Karpas-422 (cell line): ENCODE results near the gene NET1. TPM values are rescaled to one million over a fixed set of nuclear protein-coding genes. Genes with fewer than 3 reads are reported as not detected.

ENCODE experiments used
- DNase-seq: peaks from one replicate; pipeline ENCODE4 v3.0.0-alpha.2; 2015
- H2AFZ ChIP-seq: fragments of 200-600 bp; sonication (generic); 2 replicates; pipeline ENCODE4 v1.6.1; 2014; ENCODE audit warnings: antibody characterized with exemption, low read length, mixed read lengths
- H3K27ac ChIP-seq: fragments of 200-600 bp; sonication (generic); 2 replicates; pipeline ENCODE4 v1.5.1; 2014; ENCODE audit warnings: mild to moderate bottlenecking, low read length, moderate library complexity
- H3K27me3 ChIP-seq: fragments of 200-600 bp; sonication (generic); 2 replicates; pipeline ENCODE4 v1.6.1; 2014; ENCODE audit warnings: low read length, mixed read lengths
- H3K36me3 ChIP-seq: fragments of 200-600 bp; sonication (generic); 2 replicates; pipeline ENCODE4 v1.6.1; 2014; ENCODE audit warnings: low read length, mixed read lengths; ENCODE audit not compliant: insufficient read depth
- H3K4me1 ChIP-seq: fragments of 200-600 bp; sonication (generic); 2 replicates; pipeline ENCODE4 v1.6.1; 2014; ENCODE audit warnings: mild to moderate bottlenecking, low read length, mixed read lengths
- H3K4me2 ChIP-seq: fragments of 200-600 bp; sonication (generic); 2 replicates; pipeline ENCODE4 v1.6.1; 2014; ENCODE audit warnings: low read length, low read depth, mild to moderate bottlenecking; ENCODE audit not compliant: poor library complexity, severe bottlenecking
- H3K4me3 ChIP-seq: fragments of 200-600 bp; sonication (generic); 2 replicates; pipeline ENCODE4 v1.5.1; 2014; ENCODE audit warnings: mild to moderate bottlenecking, antibody characterized with exemption, low read length, mixed read lengths
- H3K79me2 ChIP-seq: fragments of 200-600 bp; sonication (generic); 2 replicates; pipeline ENCODE4 v1.6.1; 2014; ENCODE audit warnings: mild to moderate bottlenecking, low read length, mixed read lengths
- H3K9ac ChIP-seq: fragments of 200-600 bp; sonication (generic); 2 replicates; pipeline ENCODE4 v1.6.0; 2014; ENCODE audit warnings: low read length
- H3K9me2 ChIP-seq: fragments of 200-600 bp; sonication (generic), shearing (Covaris generic); replicated peaks from 2 replicates; pipeline ENCODE4 v1.6.0; 2014; ENCODE audit warnings: mild to moderate bottlenecking, low read length, moderate library complexity; ENCODE audit not compliant: insufficient read depth
- H3K9me3 ChIP-seq: fragments of 300-700, 200-600 bp; sonication (generic); 2 replicates; pipeline ENCODE4 v1.6.1; 2014; ENCODE audit warnings: low read length, mixed read lengths
- H4K20me1 ChIP-seq: fragments of 200-600 bp; sonication (generic); 2 replicates; pipeline ENCODE4 v1.6.1; 2014; ENCODE audit warnings: mild to moderate bottlenecking, antibody characterized with exemption, low read length, low read depth; ENCODE audit not compliant: insufficient read depth
- total RNA-seq: library from RNA; depleted of rRNA; stranded (reverse); fragments of >200 nt; shearing (Covaris generic); gene quantifications from 2 replicates; pipeline ENCODE4 v1.2.3, GENCODE V29; 2014; ENCODE audit warnings: low replicate concordance; rRNA removed

NET1 gene, protein sequence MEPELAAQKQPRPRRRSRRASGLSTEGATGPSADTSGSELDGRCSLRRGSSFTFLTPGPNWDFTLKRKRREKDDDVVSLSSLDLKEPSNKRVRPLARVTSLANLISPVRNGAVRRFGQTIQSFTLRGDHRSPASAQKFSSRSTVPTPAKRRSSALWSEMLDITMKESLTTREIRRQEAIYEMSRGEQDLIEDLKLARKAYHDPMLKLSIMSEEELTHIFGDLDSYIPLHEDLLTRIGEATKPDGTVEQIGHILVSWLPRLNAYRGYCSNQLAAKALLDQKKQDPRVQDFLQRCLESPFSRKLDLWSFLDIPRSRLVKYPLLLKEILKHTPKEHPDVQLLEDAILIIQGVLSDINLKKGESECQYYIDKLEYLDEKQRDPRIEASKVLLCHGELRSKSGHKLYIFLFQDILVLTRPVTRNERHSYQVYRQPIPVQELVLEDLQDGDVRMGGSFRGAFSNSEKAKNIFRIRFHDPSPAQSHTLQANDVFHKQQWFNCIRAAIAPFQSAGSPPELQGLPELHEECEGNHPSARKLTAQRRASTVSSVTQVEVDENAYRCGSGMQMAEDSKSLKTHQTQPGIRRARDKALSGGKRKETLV
- 37.2 and 39.1 TPM in 2 replicates for total RNA-seq

DNA sequence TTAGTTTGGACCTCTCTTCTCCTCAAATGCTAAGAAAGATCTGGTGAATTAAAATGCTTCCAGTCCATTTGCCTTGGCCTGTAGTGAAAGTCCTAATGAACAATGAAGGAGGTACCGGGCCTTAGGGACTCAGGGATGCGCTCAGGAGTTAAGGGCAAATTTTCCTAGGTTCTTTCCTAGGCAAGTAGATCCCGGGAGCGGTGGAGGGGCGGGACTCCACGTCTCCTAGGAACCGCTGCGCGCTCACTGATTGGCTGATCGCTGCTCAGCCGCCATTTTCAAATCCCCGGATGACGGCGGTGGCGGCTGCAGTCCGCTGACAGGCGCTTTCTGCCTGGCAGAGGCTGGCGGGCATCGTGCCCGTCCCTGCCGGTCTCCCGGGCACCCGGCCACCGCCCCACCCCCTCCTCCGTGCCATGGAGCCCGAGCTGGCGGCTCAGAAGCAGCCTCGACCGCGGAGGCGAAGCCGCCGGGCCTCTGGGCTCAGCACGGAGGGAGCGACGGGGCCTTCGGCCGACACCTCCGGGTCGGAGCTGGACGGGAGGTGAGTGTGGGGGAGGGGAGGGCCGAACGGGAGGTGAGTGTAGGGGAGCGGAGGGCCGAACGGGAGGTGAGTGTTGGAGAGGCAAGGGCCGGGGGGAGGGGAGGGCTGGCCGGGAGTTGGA lies at the start of gene NET1:
Gene NET1 (plus strand): TSS at position 281 of the 665 bp plus-strand sequence. CDS start 136 bp downstream, at position 417.
- Histone ChIP-seq H3K4me2 (peak within 1 kb of the TSS; percentile 91), H3K27me3 (no peaks in the 10 kb centered on the region; the same call in 1 of the 2 replicates), H3K9me3 (peaks cover 9% of the 10 kb centered on the region), H3K4me1 (peaks cover 22% of the 10 kb centered on the region), H3K36me3 (no peaks in the 10 kb centered on the region), H3K27ac (no peak within 1 kb of the TSS), H2AFZ (peak within 1 kb of the TSS; percentile 99), H3K79me2 (peaks cover 45% of the 10 kb centered on the region), H3K9ac (peak within 1 kb of the TSS; percentile 80), H3K9me2 (no peaks in the 10 kb centered on the region), H3K4me3 (peak within 1 kb of the TSS; percentile 97), H4K20me1 (no peaks in the 10 kb centered on the region)
- peak; percentile 89 for DNase-seq

DNA sequence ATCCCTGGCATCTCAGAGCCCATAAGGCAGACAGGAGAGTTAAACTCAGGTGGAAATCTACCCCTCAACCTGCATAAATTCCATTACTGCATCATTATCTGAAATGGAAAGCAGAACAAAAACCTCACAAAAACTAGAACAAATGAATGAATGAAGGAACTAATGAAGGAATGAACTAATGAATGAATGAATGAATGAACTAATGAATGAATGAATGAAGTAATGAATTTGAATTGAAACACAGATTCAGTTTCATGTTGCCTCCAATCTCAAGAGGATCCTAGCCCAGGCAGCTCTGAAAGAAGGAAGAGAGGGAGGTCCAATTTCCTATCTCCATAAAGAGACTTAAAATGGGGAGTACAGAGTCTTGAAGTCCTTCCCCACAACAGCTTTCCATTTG lies 49.5 kb upstream of the NET1 start:
- Histone ChIP-seq H4K20me1 (no peaks in the 10 kb centered on the region), H3K79me2 (no peaks in the 10 kb centered on the region), H3K9me3 (no peaks in the 10 kb centered on the region), H3K4me2 (no peak overlapping the region), H3K9me2 (no peaks in the 10 kb centered on the region), H3K4me3 (no peak overlapping the region), H2AFZ (no peak overlapping the region), H3K27me3 (no peaks in the 10 kb centered on the region), H3K4me1 (no peaks in the 10 kb centered on the region), H3K27ac (no peak overlapping the region), H3K36me3 (no peaks in the 10 kb centered on the region), H3K9ac (no peak overlapping the region)
- DNase-seq: no peak

DNA sequence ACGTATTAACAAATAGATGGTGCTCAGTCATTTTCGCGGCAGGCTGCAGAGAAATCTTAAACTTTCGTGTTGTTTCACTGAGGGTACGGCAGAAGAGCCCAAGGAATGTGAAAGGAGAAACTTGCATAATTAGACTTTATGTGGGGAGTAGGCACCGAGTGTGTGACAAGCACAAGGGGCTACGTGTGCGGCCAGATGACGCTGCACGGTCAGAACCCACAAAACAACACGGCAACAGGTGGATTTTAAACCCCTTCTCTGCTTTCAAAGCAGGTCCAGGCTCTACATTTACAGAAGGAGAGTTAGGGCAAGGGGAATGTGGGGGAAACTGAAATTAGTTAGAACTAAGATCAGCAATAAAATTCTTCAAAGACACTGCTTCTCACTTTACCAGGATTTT lies 48.0 kb upstream of the NET1 start:
- no peaks in the 10 kb centered on the region for H3K9me3 ChIP-seq
- H4K20me1 ChIP-seq: no peaks in the 10 kb centered on the region
- no peak overlapping the region for H3K4me2 ChIP-seq
- H3K9ac ChIP-seq: no peak overlapping the region
- no peaks in the 10 kb centered on the region for H3K27me3 ChIP-seq
- DNase-seq: no peak
- no peak overlapping the region for H3K4me3 ChIP-seq
- H3K36me3 ChIP-seq: no peaks in the 10 kb centered on the region
- H3K79me2 ChIP-seq: no peaks in the 10 kb centered on the region
- no peaks in the 10 kb centered on the region for H3K4me1 ChIP-seq
- no peak overlapping the region for H3K27ac ChIP-seq
- no peaks in the 10 kb centered on the region for H3K9me2 ChIP-seq
- no peak overlapping the region for H2AFZ ChIP-seq

DNA sequence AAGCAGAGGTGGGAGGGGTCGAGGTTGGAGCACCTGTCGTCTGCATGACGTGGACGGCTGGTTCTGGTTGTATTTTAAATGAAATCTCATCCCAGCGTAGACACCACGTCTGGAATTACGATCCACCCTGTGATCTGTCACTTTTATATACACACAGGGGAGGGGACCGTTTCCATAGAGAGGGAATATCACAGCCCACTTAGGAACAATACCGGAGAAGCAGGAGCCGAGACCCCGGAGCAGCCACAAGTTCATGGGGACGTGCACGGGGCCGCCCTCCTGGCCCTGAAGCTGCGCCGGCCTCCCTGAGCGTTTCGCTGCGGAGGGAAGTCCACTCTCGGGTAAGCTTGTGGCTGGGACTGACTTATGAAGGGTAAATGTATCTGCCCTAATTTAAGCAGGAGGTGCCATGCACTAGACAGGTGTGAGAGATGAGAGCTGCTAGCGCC lies 47.4 kb upstream of the NET1 start, which contains the start of gene UCN3:
Gene UCN3 (plus strand): TSS at position 77 of the 449 bp plus-strand sequence. CDS start 8,755 bp downstream, outside the sequence.
- Histone ChIP-seq H4K20me1 (no peaks in the 10 kb centered on the region), H3K36me3 (no peaks in the 10 kb centered on the region), H3K27me3 (no peaks in the 10 kb centered on the region), H2AFZ (no peak within 1 kb of the TSS), H3K79me2 (no peaks in the 10 kb centered on the region), H3K4me1 (no peaks in the 10 kb centered on the region), H3K4me2 (no peak within 1 kb of the TSS), H3K9me2 (no peaks in the 10 kb centered on the region), H3K4me3 (no peak within 1 kb of the TSS), H3K9ac (no peak within 1 kb of the TSS), H3K27ac (no peak within 1 kb of the TSS), H3K9me3 (no peaks in the 10 kb centered on the region)
- no peak for DNase-seq

DNA sequence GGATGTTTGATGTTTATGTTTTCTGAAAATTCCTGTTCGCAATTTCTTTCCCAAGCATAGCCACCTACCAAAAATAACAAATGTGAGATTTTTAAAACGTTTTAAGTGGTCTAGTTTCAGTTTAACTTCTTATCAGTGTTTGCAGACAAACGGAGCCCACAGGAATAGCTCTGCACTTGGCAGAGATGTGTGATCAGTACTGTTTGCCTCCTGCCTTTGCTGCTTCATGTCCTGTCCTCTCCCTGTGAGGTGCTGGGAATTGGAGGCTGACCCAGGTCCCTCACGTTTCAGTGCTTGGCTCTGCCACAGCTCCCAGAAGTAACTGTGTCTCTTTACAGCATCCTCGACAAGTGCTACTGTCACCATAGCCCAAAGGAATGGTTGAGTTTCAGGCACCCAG lies 46.4 kb upstream of the NET1 start:
- no peaks in the 10 kb centered on the region for H3K27me3 ChIP-seq
- H4K20me1 ChIP-seq: no peaks in the 10 kb centered on the region
- H2AFZ ChIP-seq: no peak overlapping the region
- H3K9me3 ChIP-seq: peaks cover 7% of the 10 kb centered on the region; the same call in 1 of the 2 replicates
- no peaks in the 10 kb centered on the region for H3K4me1 ChIP-seq
- H3K36me3 ChIP-seq: no peaks in the 10 kb centered on the region
- no peaks in the 10 kb centered on the region for H3K79me2 ChIP-seq
- H3K27ac ChIP-seq: no peak overlapping the region
- no peaks in the 10 kb centered on the region for H3K9me2 ChIP-seq
- H3K9ac ChIP-seq: no peak overlapping the region
- no peak overlapping the region for H3K4me2 ChIP-seq
- DNase-seq: no peak
- no peak overlapping the region for H3K4me3 ChIP-seq

DNA sequence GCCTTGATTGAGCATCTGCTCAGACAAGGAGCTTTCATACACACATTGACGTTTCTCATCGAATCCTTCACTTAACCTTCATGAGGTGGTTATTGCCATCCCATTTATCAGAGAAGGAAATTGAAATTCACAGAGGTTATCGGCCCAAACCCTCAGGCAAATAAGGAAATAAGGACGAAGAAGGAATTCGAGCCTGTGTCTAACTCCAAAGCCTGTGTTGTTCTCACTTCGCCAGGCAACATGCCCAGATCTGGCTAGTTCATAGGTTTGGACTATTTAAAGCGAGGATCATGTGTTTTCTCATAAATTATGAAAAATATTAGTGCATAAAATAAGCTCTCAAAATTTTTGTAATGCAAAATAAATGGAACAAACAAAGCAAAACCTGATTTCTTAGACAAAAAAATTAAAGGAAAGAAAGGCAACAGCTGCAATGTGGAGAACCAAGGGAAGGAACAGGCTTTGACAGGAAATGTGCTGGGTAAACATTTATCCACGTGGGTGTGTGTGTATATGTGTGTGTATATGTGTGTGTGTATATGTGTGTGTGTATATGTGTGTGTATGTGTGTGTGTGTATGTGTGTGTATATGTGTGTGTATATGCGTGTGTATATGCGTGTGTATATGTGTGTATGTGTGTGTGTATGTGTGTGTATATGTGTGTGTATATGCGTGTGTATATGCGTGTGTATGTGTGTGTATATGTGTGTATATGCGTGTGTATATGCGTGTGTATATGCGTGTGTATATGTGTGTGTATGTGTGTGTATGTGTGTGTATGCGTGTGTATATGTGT lies 42.8 kb upstream of the NET1 start:
- Histone ChIP-seq H3K9me2 (no peaks in the 10 kb centered on the region), H4K20me1 (no peaks in the 10 kb centered on the region), H3K9me3 (peaks cover 14% of the 10 kb centered on the region; the same call in 1 of the 2 replicates), H3K9ac (no peak overlapping the region), H3K27ac (no peak overlapping the region), H3K4me3 (no peak overlapping the region), H2AFZ (no peak overlapping the region), H3K27me3 (no peaks in the 10 kb centered on the region), H3K4me1 (no peaks in the 10 kb centered on the region), H3K4me2 (no peak overlapping the region), H3K36me3 (no peaks in the 10 kb centered on the region), H3K79me2 (no peaks in the 10 kb centered on the region)
- no peak for DNase-seq

DNA sequence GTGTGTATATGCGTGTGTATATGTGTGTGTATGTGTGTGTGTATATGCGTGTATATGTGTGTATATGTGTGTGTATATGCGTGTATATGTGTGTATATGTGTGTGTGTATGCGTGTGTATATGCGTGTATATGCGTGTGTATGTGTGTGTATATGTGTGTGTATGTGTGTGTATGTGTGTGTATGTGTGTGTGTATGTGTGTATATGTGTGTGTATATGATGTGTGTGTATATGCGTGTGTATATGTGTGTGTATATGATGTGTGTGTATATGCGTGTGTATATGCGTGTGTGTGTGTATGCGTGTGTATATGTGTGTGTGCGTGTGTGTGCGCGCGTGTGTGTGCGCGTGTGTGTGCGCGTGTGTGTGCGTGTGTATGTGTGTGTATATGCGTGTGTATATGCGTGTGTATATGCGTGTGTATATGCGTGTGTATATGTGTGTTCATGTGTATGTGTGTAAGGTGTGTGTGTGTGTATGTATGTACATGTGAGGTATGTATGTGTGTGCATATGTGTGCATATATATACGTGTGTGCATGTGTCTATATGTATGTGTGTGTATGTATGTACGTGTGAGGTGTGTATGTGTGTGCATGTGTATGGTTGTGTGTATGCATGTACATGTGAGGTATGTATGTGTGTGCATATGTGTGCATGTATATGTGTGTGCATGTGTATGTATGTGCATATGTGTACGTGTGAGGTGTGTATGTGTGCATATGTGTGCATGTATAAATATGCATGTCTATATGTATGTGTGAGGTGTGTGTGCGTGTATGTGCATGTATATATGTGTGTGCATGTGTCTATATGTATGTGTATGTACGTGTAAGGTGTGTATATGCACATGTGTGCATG lies 41.6 kb upstream of the NET1 start:
- H3K4me2 ChIP-seq: no peak overlapping the region
- H3K9me3 ChIP-seq: peaks cover 14% of the 10 kb centered on the region; the same call in 1 of the 2 replicates
- H4K20me1 ChIP-seq: no peaks in the 10 kb centered on the region
- H3K9me2 ChIP-seq: no peaks in the 10 kb centered on the region
- no peak overlapping the region for H3K9ac ChIP-seq
- DNase-seq: no peak
- no peaks in the 10 kb centered on the region for H3K79me2 ChIP-seq
- H2AFZ ChIP-seq: no peak overlapping the region
- no peak overlapping the region for H3K4me3 ChIP-seq
- no peaks in the 10 kb centered on the region; the same call in 1 of the 2 replicates for H3K27me3 ChIP-seq
- no peaks in the 10 kb centered on the region for H3K36me3 ChIP-seq
- no peak overlapping the region for H3K27ac ChIP-seq
- H3K4me1 ChIP-seq: no peaks in the 10 kb centered on the region
